Endothelial cell (in vitro differentiated cells): Measurements from ENCODE around the gene UBXN11. TPM values are rescaled to one million over a fixed set of nuclear protein-coding genes. Genes with fewer than 3 reads are reported as not detected.

Experiments
- DNase-seq: peaks from one replicate; pipeline ENCODE4 v3.0.0; 2021; ENCODE audit warnings: low spot score
- H3K27ac Mint-ChIP-seq: one replicate; pipeline ENCODE4 v1.8.0; 2021; ENCODE audit warnings: mixed read lengths, inconsistent platforms; ENCODE audit not compliant: unreplicated experiment
- H3K27me3 Mint-ChIP-seq: one replicate; pipeline ENCODE4 v1.8.0; 2021; ENCODE audit warnings: mild to moderate bottlenecking, moderate library complexity, mixed read lengths, inconsistent platforms; ENCODE audit not compliant: unreplicated experiment
- H3K36me3 Mint-ChIP-seq: one replicate; pipeline ENCODE4 v1.8.0; 2021; ENCODE audit warnings: mild to moderate bottlenecking, low read depth, mixed read lengths, inconsistent platforms; ENCODE audit not compliant: unreplicated experiment
- H3K4me1 Mint-ChIP-seq: one replicate; pipeline ENCODE4 v1.8.0; 2021; ENCODE audit warnings: mild to moderate bottlenecking, mixed read lengths, inconsistent platforms; ENCODE audit not compliant: unreplicated experiment
- H3K4me3 Mint-ChIP-seq: one replicate; pipeline ENCODE4 v1.8.0; 2021; ENCODE audit warnings: mild to moderate bottlenecking, mixed read lengths, inconsistent platforms; ENCODE audit not compliant: unreplicated experiment
- H3K9me3 Mint-ChIP-seq: one replicate; pipeline ENCODE4 v1.8.0; 2021; ENCODE audit warnings: mixed read lengths, inconsistent platforms; ENCODE audit not compliant: unreplicated experiment
- total RNA-seq: library from RNA; stranded (reverse); fragmentation: NEBNext Ultra II Directional; extraction: Animal tissue kit (Norgen Biotek cat#: 25700); gene quantifications from one replicate; pipeline ENCODE4 v1.2.1, GENCODE V29; 2021; ENCODE audit not compliant: unreplicated experiment
- TF ChIP-seq, protein P1 (sequence below): fragments of 200-600 bp; sonication (generic); IDR thresholded peaks from one replicate; pipeline ENCODE4 v1.5.0; 2021; ENCODE audit warnings: antibody characterized with exemption; ENCODE audit not compliant: unreplicated experiment

UBXN11 gene
- total RNA-seq, 1 donor from 2014 or later = 16.0 TPM

DNA sequence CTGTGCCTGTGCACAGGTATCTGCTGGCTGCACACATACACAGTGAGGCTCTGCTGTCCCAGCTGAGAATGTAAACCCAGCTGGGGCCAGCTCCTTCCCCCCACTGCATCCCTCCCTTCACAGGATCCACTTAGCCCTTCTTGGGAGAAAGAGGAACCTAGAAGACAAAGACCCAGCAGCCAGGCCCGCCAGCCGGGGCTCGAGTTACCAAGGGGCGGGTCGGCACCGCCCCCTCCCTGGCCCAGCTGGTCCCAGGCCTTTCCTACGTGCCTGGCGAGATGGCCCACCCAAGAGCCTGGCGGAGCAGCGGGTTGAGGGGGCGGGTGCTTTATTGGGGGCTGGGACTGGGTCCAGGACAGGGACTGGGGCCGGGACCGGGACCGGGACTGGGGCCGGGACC, 24.5 kb downstream of the UBXN11 start:
- H3K4me1 Mint-ChIP-seq = peaks cover 26% of the 10 kb centered on the region
- peak overlapping the region; percentile 87 for H3K4me3 Mint-ChIP-seq
- TF ChIP-seq, protein P1, sequence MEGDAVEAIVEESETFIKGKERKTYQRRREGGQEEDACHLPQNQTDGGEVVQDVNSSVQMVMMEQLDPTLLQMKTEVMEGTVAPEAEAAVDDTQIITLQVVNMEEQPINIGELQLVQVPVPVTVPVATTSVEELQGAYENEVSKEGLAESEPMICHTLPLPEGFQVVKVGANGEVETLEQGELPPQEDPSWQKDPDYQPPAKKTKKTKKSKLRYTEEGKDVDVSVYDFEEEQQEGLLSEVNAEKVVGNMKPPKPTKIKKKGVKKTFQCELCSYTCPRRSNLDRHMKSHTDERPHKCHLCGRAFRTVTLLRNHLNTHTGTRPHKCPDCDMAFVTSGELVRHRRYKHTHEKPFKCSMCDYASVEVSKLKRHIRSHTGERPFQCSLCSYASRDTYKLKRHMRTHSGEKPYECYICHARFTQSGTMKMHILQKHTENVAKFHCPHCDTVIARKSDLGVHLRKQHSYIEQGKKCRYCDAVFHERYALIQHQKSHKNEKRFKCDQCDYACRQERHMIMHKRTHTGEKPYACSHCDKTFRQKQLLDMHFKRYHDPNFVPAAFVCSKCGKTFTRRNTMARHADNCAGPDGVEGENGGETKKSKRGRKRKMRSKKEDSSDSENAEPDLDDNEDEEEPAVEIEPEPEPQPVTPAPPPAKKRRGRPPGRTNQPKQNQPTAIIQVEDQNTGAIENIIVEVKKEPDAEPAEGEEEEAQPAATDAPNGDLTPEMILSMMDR = no peak
- no peaks in the 10 kb centered on the region for H3K9me3 Mint-ChIP-seq
- peaks cover 15% of the 10 kb centered on the region for H3K27me3 Mint-ChIP-seq
- H3K36me3 Mint-ChIP-seq = peaks cover 21% of the 10 kb centered on the region
- DNase-seq = no peak
- no peak overlapping the region for H3K27ac Mint-ChIP-seq

DNA sequence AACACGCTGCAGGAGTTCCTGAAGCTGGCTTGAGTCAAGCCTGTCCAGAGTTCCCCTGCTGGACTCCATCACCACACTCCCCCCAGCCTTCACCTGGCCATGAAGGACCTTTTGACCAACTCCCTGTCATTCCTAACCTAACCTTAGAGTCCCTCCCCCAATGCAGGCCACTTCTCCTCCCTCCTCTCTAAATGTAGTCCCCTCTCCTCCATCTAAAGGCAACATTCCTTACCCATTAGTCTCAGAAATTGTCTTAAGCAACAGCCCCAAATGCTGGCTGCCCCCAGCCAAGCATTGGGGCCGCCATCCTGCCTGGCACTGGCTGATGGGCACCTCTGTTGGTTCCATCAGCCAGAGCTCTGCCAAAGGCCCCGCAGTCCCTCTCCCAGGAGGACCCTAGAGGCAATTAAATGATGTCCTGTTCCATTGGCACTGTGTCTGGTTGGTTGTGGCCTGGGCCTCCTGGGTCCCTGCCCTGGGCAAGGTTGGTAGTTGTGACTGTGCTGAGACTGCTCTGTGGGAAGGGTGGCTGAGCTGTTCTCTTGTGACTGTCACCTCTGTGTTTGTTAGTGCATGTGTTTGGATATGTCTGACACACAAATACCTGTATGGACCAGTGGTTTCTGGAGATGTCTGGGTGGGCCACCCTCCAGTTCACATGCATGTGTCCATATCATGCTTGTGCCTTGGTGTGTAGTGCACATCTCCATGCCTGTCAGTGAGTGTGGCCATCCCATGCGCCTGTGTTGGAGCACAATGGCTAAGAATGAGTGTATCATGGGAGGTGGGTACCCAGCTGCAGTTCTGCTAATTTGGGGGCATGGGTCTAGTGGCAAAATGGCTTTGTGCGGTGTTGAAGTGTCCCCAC, 25.1 kb downstream of the UBXN11 start:
- TF ChIP-seq, protein P1 = no peak
- peaks cover 24% of the 10 kb centered on the region for H3K4me1 Mint-ChIP-seq
- H3K36me3 Mint-ChIP-seq = peaks cover 24% of the 10 kb centered on the region
- peak overlapping the region; percentile 77 for H3K27ac Mint-ChIP-seq
- H3K9me3 Mint-ChIP-seq = no peaks in the 10 kb centered on the region
- peaks cover 15% of the 10 kb centered on the region for H3K27me3 Mint-ChIP-seq
- DNase-seq = no peak
- H3K4me3 Mint-ChIP-seq = peak overlapping the region; percentile 87

DNA sequence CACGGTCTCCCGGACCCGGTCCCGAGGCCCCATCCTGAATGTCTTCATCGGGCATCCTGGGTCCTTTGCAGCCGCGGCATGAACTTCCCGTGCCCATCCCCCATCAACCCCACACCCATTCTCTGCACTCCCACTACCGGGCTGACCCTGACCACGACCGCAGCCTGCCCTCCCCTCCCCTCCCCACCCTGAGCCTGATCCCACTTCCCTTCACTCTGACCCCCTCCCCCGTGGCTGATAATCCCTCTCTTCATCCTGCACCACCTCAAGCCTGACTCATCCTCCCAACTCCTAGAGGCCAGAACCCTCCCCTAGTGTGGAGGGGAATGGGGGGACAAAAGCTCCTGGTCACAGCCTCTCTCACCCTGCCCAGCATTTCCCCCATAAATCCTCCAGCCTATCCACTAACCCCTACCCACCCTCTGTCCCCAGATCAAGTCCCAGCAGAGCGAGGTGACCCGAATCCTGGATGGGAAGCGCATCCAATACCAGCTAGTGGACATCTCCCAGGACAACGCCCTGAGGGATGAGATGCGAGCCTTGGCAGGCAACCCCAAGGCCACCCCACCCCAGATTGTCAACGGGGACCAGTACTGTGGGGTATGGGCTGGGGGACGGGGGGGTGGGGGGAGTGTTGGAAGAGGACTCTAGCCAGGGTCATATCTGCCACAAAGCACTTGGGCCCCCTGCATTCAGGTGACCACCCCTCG, 25.9 kb downstream of the UBXN11 start:
- no peak overlapping the region for H3K27ac Mint-ChIP-seq
- peaks cover 27% of the 10 kb centered on the region for H3K4me1 Mint-ChIP-seq

DNA sequence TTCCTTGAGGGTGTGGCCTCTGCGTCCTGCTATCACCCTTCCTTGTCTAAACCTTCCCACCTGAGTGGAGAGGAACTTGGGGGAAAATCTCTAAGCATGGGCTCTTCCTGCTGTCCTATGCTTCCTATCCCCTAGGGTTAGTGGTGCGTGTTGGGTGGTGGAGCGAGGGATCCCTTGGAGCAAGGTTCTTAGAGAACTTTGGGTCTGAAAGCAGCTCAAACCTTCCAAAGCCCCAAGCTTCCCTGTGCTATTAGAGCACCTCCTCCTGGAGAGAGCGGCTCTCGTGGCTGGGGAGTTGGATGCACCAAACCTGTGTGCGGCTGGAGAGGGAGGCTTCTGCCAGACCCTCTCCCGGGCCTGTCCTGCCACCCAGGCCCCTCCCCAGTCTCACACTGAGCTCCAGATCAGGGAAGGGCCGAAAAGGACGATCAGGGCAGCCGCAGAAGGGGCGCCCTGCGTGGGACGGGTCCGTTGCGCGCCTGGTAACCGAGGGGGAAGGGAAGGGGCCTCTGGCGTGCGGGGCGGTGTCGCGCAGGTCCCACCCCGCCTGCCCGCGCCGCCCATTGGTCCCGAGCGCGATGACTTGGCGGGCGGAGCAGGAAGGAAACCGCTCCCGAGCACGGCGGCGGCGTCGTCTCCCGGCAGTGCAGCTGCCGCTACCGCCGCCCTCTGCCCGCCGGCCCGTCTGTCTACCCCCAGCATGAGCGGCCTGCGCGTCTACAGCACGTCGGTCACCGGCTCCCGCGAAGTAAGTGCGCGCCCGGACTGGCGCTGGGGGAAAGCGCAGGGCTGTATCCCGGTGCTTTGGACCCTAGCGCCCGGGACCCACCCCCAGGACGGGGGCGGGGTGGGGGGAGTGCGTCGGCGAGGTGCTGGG, 26.7 kb downstream of the UBXN11 start, which contains the start of gene SH3BGRL3:
Gene SH3BGRL3, plus strand, starts transcription at position 631 of the 877 bp plus-strand sequence. Its CDS starts 70 bp downstream, at position 701.
- TF ChIP-seq, protein P1 = no peak
- H3K27me3 Mint-ChIP-seq = peaks cover 15% of the 10 kb centered on the region
- H3K27ac Mint-ChIP-seq = peak within 1 kb of the TSS; percentile 72
- peak; percentile 78 for DNase-seq
- H3K4me1 Mint-ChIP-seq = peaks cover 26% of the 10 kb centered on the region
- peak within 1 kb of the TSS; percentile 93 for H3K4me3 Mint-ChIP-seq
- no peaks in the 10 kb centered on the region for H3K9me3 Mint-ChIP-seq
- H3K36me3 Mint-ChIP-seq = peaks cover 25% of the 10 kb centered on the region

More for the DNA sequence above, 25.9 kb downstream of the UBXN11 start:
- TF ChIP-seq, protein P1 = no peak
- Mint-ChIP-seq H3K36me3 (peaks cover 27% of the 10 kb centered on the region), H3K27me3 (peaks cover 15% of the 10 kb centered on the region), H3K9me3 (no peaks in the 10 kb centered on the region), H3K4me3 (peak overlapping the region; percentile 93)
- DNase-seq = no peak
